Measurements from ENCODE around the gene NFKBIZ. TPM values are rescaled to one million over a fixed set of nuclear protein-coding genes. Genes with fewer than 3 reads are reported as not detected.
A peak's percentile ranks its signal among the peaks of the same experiment; 100 is the strongest.

The NFKBIZ gene
- total and polyA plus RNA-seq, 2 donors (not counting 3 experiments of a cell fraction or from before 2014, with no cell fraction given) = 17.5 to 28.9 TPM

- no peaks in the 10 kb centered on the region for H3K36me3 ChIP-seq (ENCODE audit: control insufficient read depth in 2 of 2, extremely low read depth in 1 of 2, insufficient read depth in 2 of 2, low read length in 2 of 2)
- H3K9me1 ChIP-seq (replicated peaks; ENCODE audit: control insufficient read depth, extremely low read depth, insufficient read depth, low read length) = no peaks in the 10 kb centered on the region
- intact Hi-C loops (cut with micrococcal nuclease) (loop anchor here (1.0 kb wide), 2 partner anchors 22 to 353 kb away; partner anchors contain the start of gene NFKBIZ), dilution Hi-C loops (cut with MboI; ENCODE audit: extremely low pct_ligation_motif_present, low sequenced_read_pairs) (no loop called here)
- peak overlapping the region; percentile 82 for H3K27ac ChIP-seq (ENCODE audit: insufficient read depth, low read depth, low read length)
- ChIA-PET POLR2A (interaction anchor here (0.5 to 2.7 kb wide), 4 partner anchors 22 to 43 kb away, joined by 3 to 31 read pairs (median 4); partner anchors contain the start of gene NFKBIZ), CTCF (interaction anchor here (0.8 to 2.8 kb wide), 12 partner anchors 9 to 709 kb away, joined by 3 to 33 read pairs (median 5); partner anchors contain the start of gene NFKBIZ)
- peak overlapping the region; percentile 74 for H2AFZ ChIP-seq (ENCODE audit: low read depth, low read length)
- H3K79me2 ChIP-seq (ENCODE audit: control insufficient read depth, insufficient read depth, low read length) = no peaks in the 10 kb centered on the region
- BruUV-seq (replicated peaks) = TSS peak; percentile 70
- DNase-seq (ENCODE audit: low read depth, low spot score) (peak; percentile 87), FAIRE-seq (peak; percentile 76)
- H3K4me1 ChIP-seq (ENCODE audit: control insufficient read depth, extremely low read depth, insufficient read depth, low read length) = peaks cover 12% of the 10 kb centered on the region
- TF ChIP-seq MAX (IDR thresholded peaks at IDR 0.05; ENCODE audit: insufficient read depth, insufficient read length) (no peak), GATA2 (IDR thresholded peaks at IDR 0.05; ENCODE audit: insufficient read depth, insufficient read length, low read depth, low read length) (peak; percentile 39), POLR2AphosphoS5 (IDR thresholded peaks at IDR 0.05; ENCODE audit: insufficient read depth, low read depth, low read length) (peak; percentile 30), MYC (IDR thresholded peaks at IDR 0.05; ENCODE audit: low read depth, low read length) (peak; percentile 36)
- H3K4me3 ChIP-seq (replicated peaks in 1 of 3; ENCODE audit: insufficient read depth in 1 of 3, low read depth in 1 of 3, low read length in 3 of 3) = peak overlapping the region; percentile 56 to 70 (median 61)
- H4K20me1 ChIP-seq (replicated peaks; ENCODE audit: control insufficient read depth, extremely low read depth, insufficient read depth, low read length) = no peaks in the 10 kb centered on the region
- H3K27me3 ChIP-seq (ENCODE audit: control insufficient read depth in 2 of 2, insufficient read depth in 2 of 2, low read length in 2 of 2) = no peaks in the 10 kb centered on the region
- H3K4me2 ChIP-seq (ENCODE audit: insufficient read depth, low read length) = peak overlapping the region; percentile 98
- H3K9ac ChIP-seq (replicated peaks; ENCODE audit: extremely low read depth, insufficient read depth, low read length) = peak overlapping the region; percentile 90
- no peaks in the 10 kb centered on the region for H3K9me3 ChIP-seq (replicated peaks; ENCODE audit: control insufficient read depth, insufficient read depth, low read length)
Measured at GRCh38 chr3:101827211-101828174, 21.8 kb upstream of the NFKBIZ start.

- peak overlapping the region; percentile 50 for H2AFZ ChIP-seq (ENCODE audit: low read depth, low read length)
- no peaks in the 10 kb centered on the region for H4K20me1 ChIP-seq (replicated peaks; ENCODE audit: control insufficient read depth, extremely low read depth, insufficient read depth, low read length)
- dilution Hi-C loops (cut with MboI; ENCODE audit: extremely low pct_ligation_motif_present, low sequenced_read_pairs) (no loop called here), intact Hi-C loops (cut with micrococcal nuclease) (no loop called here)
- CTCF ChIA-PET = interaction anchor here (0.8 to 2.8 kb wide), 5 partner anchors 21 to 401 kb away, joined by 3 to 33 read pairs (median 8); partner anchors contain the start of gene NFKBIZ
- no peak for DNase-seq (ENCODE audit: low read depth, low spot score)
- POLR2A ChIA-PET = interaction anchor here (2.7 kb wide), 1 partner anchor 21 kb away, joined by 31 read pairs; the partner anchor contains the start of gene NFKBIZ
- no peak for TF ChIP-seq MAX (IDR thresholded peaks at IDR 0.05; ENCODE audit: insufficient read depth, insufficient read length)
- TF ChIP-seq MYC (IDR thresholded peaks at IDR 0.05; ENCODE audit: low read depth, low read length) = no peak
- no peak for TF ChIP-seq JUN (IDR thresholded peaks at IDR 0.05; ENCODE audit: borderline replicate concordance, insufficient read depth, insufficient read length, low read depth)
- no peak for TF ChIP-seq GATA2 (IDR thresholded peaks at IDR 0.05; ENCODE audit: insufficient read depth, insufficient read length, low read depth, low read length)
- TF ChIP-seq POLR2AphosphoS5 (IDR thresholded peaks at IDR 0.05; ENCODE audit: insufficient read depth, low read depth, low read length) = no peak
- no peak for TF ChIP-seq FOS (IDR thresholded peaks at IDR 0.05; ENCODE audit: borderline replicate concordance, insufficient read depth, low read length)
- no peak for TF ChIP-seq EZH2 (IDR thresholded peaks at IDR 0.05; ENCODE audit: borderline replicate concordance, low read depth, low read length, severe bottlenecking)
- TF ChIP-seq CTCF (IDR thresholded peaks at IDR 0.05; ENCODE audit: extremely low read depth in 1 of 2, insufficient read depth in 1 of 2, low read depth in 1 of 2, low read length in 2 of 2) = no peak
- TF ChIP-seq POLR2A (IDR thresholded peaks at IDR 0.05; ENCODE audit: low read depth, low read length) = no peak
- H3K36me3 ChIP-seq (ENCODE audit: control insufficient read depth in 2 of 2, extremely low read depth in 1 of 2, insufficient read depth in 2 of 2, low read length in 2 of 2) = no peaks in the 10 kb centered on the region
- H3K27me3 ChIP-seq (ENCODE audit: control insufficient read depth in 2 of 2, insufficient read depth in 2 of 2, low read length in 2 of 2) = no peaks in the 10 kb centered on the region
- TSS peak; percentile 65 for BruUV-seq (replicated peaks)
- H3K9me1 ChIP-seq (replicated peaks; ENCODE audit: control insufficient read depth, extremely low read depth, insufficient read depth, low read length) = no peaks in the 10 kb centered on the region
- peak overlapping the region; percentile 98 for H3K4me2 ChIP-seq (ENCODE audit: insufficient read depth, low read length)
- peak overlapping the region; percentile 82 for H3K27ac ChIP-seq (ENCODE audit: insufficient read depth, low read depth, low read length)
- no peak for FAIRE-seq
- H3K79me2 ChIP-seq (ENCODE audit: control insufficient read depth, insufficient read depth, low read length) = no peaks in the 10 kb centered on the region
- peak overlapping the region; percentile 90 for H3K9ac ChIP-seq (replicated peaks; ENCODE audit: extremely low read depth, insufficient read depth, low read length)
- no peaks in the 10 kb centered on the region for H3K9me3 ChIP-seq (replicated peaks; ENCODE audit: control insufficient read depth, insufficient read depth, low read length)
- H3K4me3 ChIP-seq (replicated peaks in 1 of 3; ENCODE audit: insufficient read depth in 1 of 3, low read depth in 1 of 3, low read length in 3 of 3) = peak overlapping the region; percentile 56 to 70 (median 61)
- H3K4me1 ChIP-seq (ENCODE audit: control insufficient read depth, extremely low read depth, insufficient read depth, low read length) = peaks cover 12% of the 10 kb centered on the region
Measured at GRCh38 chr3:101828276-101828675, 21.0 kb upstream of the NFKBIZ start.
